Tibial artery (tissue), 4 donors: ENCODE data around the gene CHCHD10.

Source experiments
- DNase-seq, 2 donors: peaks; one replicate each; pipeline ENCODE4 v3.0.0-alpha.2; 2019
- H3K27ac ChIP-seq, 2 donors: fragments of 200-600 bp; sonication (generic) in 1 of 2; 1 replicate in 1 of 2; 2 replicates in 1 of 2; pipeline ENCODE4 v1.5.1; 2018 to 2019; ENCODE audit warnings: mild to moderate bottlenecking in 1 of 2
- H3K27me3 ChIP-seq, 2 donors: fragments of 200-600 bp; sonication (generic) in 1 of 2; one replicate each; pipeline versions ENCODE4 v1.5.1 to v1.6.0; 2016 to 2019
- H3K36me3 ChIP-seq, 3 donors: fragments of 200-600 bp; sonication (generic) in 2 of 3; one replicate each; pipeline ENCODE4 v1.5.1; 2016 to 2019; ENCODE audit warnings: mild to moderate bottlenecking in 2 of 3
- H3K4me1 ChIP-seq, 4 donors: fragments of 200-600 bp; sonication (generic) in 2 of 4; 1 replicate in 3 of 4; 2 replicates in 1 of 4; pipeline ENCODE4 v1.5.1; 2016 to 2019
- H3K4me3 ChIP-seq, 2 donors: fragments of 200-600 bp; sonication (generic) in 1 of 2; 1 replicate in 1 of 2; 2 replicates in 1 of 2; pipeline ENCODE4 v1.5.1; 2018 to 2019; ENCODE audit warnings: mild to moderate bottlenecking in 2 of 2
- H3K9me3 ChIP-seq, 3 donors: fragments of 200-600 bp; sonication (generic) in 1 of 3; one replicate each; pipeline ENCODE4 v1.5.1; 2016 to 2019
- intact Hi-C: fragments of 100-400 bp; cut with DNase I; formaldehyde crosslinking; loops from one replicate; pipeline ENCODE4 v1.15.0; 2023; ENCODE audit warnings: low total_unique reads
- TF ChIP-seq, protein P1 (sequence below), 2 experiments: fragments of 200-600 bp in 1 of 2; fragments of 450-650 bp in 1 of 2; IDR thresholded peaks; one replicate each; pipeline ENCODE4 v1.5.1; 2017 to 2019; ENCODE audit warnings: antibody characterized with exemption in 2 of 2, mild to moderate bottlenecking in 1 of 2, moderate library complexity in 1 of 2

Gene CHCHD10

GRCh38 chr22:23764899-23765881, 2.6 kb downstream of the CHCHD10 start:
- H3K9me3 ChIP-seq, result no peaks in the 10 kb centered on the region
- DNase-seq, result no peak
- intact Hi-C loops, result loop anchor here (5.0 kb wide), 1 partner anchor 82 kb away; no protein-coding TSS in a partner anchor
- peaks cover 0 to 13% (median 0%) of the 10 kb centered on the region in 3 donors for H3K36me3 ChIP-seq
- no peaks in the 10 kb centered on the region for H3K27me3 ChIP-seq
- H3K4me1 ChIP-seq, result peaks cover 0 to 52% (median 39%) of the 10 kb centered on the region in 4 donors
- no peak overlapping the region for H3K27ac ChIP-seq
- TF ChIP-seq, protein P1, sequence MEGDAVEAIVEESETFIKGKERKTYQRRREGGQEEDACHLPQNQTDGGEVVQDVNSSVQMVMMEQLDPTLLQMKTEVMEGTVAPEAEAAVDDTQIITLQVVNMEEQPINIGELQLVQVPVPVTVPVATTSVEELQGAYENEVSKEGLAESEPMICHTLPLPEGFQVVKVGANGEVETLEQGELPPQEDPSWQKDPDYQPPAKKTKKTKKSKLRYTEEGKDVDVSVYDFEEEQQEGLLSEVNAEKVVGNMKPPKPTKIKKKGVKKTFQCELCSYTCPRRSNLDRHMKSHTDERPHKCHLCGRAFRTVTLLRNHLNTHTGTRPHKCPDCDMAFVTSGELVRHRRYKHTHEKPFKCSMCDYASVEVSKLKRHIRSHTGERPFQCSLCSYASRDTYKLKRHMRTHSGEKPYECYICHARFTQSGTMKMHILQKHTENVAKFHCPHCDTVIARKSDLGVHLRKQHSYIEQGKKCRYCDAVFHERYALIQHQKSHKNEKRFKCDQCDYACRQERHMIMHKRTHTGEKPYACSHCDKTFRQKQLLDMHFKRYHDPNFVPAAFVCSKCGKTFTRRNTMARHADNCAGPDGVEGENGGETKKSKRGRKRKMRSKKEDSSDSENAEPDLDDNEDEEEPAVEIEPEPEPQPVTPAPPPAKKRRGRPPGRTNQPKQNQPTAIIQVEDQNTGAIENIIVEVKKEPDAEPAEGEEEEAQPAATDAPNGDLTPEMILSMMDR (IDR thresholded peaks at IDR 0.05), result no peak
- no peak overlapping the region for H3K4me3 ChIP-seq

- Histone ChIP-seq H3K27ac (no peak overlapping the region), H3K27me3 (no peaks in the 10 kb centered on the region), H3K4me1 (peaks cover 0 to 48% (median 38%) of the 10 kb centered on the region in 4 donors), H3K36me3 (peaks cover 0 to 13% (median 0%) of the 10 kb centered on the region in 3 donors), H3K9me3 (no peaks in the 10 kb centered on the region), H3K4me3 (peak overlapping the region in 1 of 2 donors; percentile 33)
- no peak for DNase-seq
- TF ChIP-seq, protein P1 (IDR thresholded peaks at IDR 0.05), result no peak
- intact Hi-C loops, result no loop called here
Observed at GRCh38 chr22:23763954-23764353, 3.8 kb downstream of the CHCHD10 start.

- Histone ChIP-seq H3K4me3 (peak overlapping the region; percentile 22 to 33), H3K27me3 (no peaks in the 10 kb centered on the region), H3K27ac (no peak overlapping the region), H3K36me3 (peaks cover 0 to 13% (median 0%) of the 10 kb centered on the region in 3 donors), H3K4me1 (peaks cover 0 to 44% (median 34%) of the 10 kb centered on the region in 4 donors), H3K9me3 (no peaks in the 10 kb centered on the region)
- TF ChIP-seq, protein P1 (IDR thresholded peaks at IDR 0.05), result no peak
- intact Hi-C loops, result no loop called here
- DNase-seq, result no peak
Observed at GRCh38 chr22:23763579-23763945, 4.2 kb downstream of the CHCHD10 start.

- Histone ChIP-seq H3K36me3 (peaks cover 0 to 13% (median 0%) of the 10 kb centered on the region in 3 donors), H3K9me3 (no peaks in the 10 kb centered on the region), H3K4me3 (peak within 1 kb of the TSS; percentile 22 to 33), H3K27ac (peak within 1 kb of the TSS in 1 of 2 donors; percentile 10), H3K27me3 (no peaks in the 10 kb centered on the region), H3K4me1 (peaks cover 0 to 38% (median 33%) of the 10 kb centered on the region in 4 donors)
- no peak for DNase-seq
- intact Hi-C loops, result no loop called here
- TF ChIP-seq, protein P1 (IDR thresholded peaks at IDR 0.05), result no peak
Observed at GRCh38 chr22:23762842-23763578, 4.8 kb downstream of the CHCHD10 start, which contains the start of gene C22orf15. Gene C22orf15 (plus strand): TSS chr22:23762990. CDS start chr22:23763307, 317 bp downstream.

DNA sequence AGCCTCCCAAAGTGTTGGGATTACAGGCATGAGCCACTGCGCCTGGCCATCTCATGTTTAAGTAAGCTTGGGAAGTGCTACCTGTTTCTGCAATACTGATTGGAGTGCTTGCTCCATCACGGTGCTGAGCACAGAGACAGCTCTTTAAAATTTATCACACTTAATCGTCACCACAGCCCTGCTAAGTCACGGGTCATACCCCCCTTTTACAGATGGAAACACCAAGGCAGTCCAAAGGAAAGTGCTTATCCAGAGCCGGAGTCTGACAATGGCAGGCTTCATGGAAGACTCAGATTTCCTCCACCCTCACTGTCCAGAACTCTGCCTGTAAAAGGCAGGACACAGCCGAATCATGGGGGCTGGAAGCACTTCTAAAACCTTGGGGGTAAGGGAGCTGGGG, 7.7 kb downstream of the CHCHD10 start:
- H3K9me3 ChIP-seq, result no peaks in the 10 kb centered on the region
- peaks cover 0 to 25% (median 21%) of the 10 kb centered on the region in 4 donors for H3K4me1 ChIP-seq
- no peaks in the 10 kb centered on the region for H3K27me3 ChIP-seq
- H3K27ac ChIP-seq, result no peak overlapping the region
- peaks cover 0 to 4% (median 0%) of the 10 kb centered on the region in 3 donors for H3K36me3 ChIP-seq
- H3K4me3 ChIP-seq, result no peak overlapping the region
- intact Hi-C loops, result no loop called here
- DNase-seq, result no peak
- TF ChIP-seq, protein P1 (IDR thresholded peaks at IDR 0.05), result no peak
